GM23338 (cell line): ENCODE data around the gene DCLK2. TPM values are rescaled to one million over a fixed set of nuclear protein-coding genes. Genes with fewer than 3 reads are reported as not detected.

Experiments used
- ATAC-seq: fragments of 200-7000 bp; cut with Tn5 transposase; 3 replicates; pipeline ENCODE4 v1.9.1; 2020
- DNase-seq: peaks from one replicate; pipeline ENCODE4 v3.0.0-alpha.2; 2015; ENCODE audit warnings: low spot score
- H2AFZ ChIP-seq: fragments of 200-600 bp; sonication (generic); 2 replicates; pipeline ENCODE4 v1.8.0; 2016; ENCODE audit warnings: antibody characterized with exemption, mild to moderate bottlenecking, moderate library complexity
- H3F3A ChIP-seq: fragments of 200-600 bp; sonication (generic); replicated peaks from 2 replicates; pipeline ENCODE4 v1.8.0; 2017; ENCODE audit warnings: antibody characterized with exemption, mixed run types, low read depth
- H3K27ac ChIP-seq: fragments of 200-600 bp; sonication (generic); 2 replicates; pipeline ENCODE4 v1.6.1; 2016; ENCODE audit warnings: low read depth
- H3K27me3 ChIP-seq: fragments of 200-600 bp; sonication (generic); 2 replicates; pipeline ENCODE4 v1.8.0; 2016; ENCODE audit warnings: mild to moderate bottlenecking, mixed run types, moderate library complexity; ENCODE audit not compliant: insufficient read depth
- H3K36me3 ChIP-seq: fragments of 200-600 bp; sonication (generic); 2 replicates; pipeline ENCODE4 v1.8.0; 2016; ENCODE audit warnings: mild to moderate bottlenecking; ENCODE audit not compliant: insufficient read depth
- H3K4me1 ChIP-seq: fragments of 200-600 bp; sonication (generic); 2 replicates; pipeline ENCODE4 v1.8.0; 2016; ENCODE audit warnings: mild to moderate bottlenecking, moderate library complexity; ENCODE audit not compliant: insufficient read depth
- H3K4me2 ChIP-seq: fragments of 200-600 bp; sonication (generic); 2 replicates; pipeline ENCODE4 v1.7.1; 2017; ENCODE audit warnings: mixed run types
- H3K4me3 ChIP-seq: fragments of 200-600 bp; sonication (generic); 2 replicates; pipeline ENCODE4 v1.6.1; 2016; ENCODE audit warnings: mixed run types
- H3K79me2 ChIP-seq: fragments of 200-600 bp; sonication (generic); replicated peaks from 2 replicates; pipeline ENCODE4 v1.8.0; 2017; ENCODE audit warnings: mild to moderate bottlenecking; ENCODE audit not compliant: insufficient read depth
- H3K9me2 ChIP-seq: fragments of 200-600 bp; sonication (generic); 2 replicates; pipeline ENCODE4 v1.8.0; 2017; ENCODE audit not compliant: insufficient read depth
- H4K20me1 ChIP-seq: fragments of 200-600 bp; sonication (generic); replicated peaks from 2 replicates; pipeline ENCODE4 v1.8.0; 2017; ENCODE audit warnings: mild to moderate bottlenecking; ENCODE audit not compliant: insufficient read depth
- H3K27ac Mint-ChIP-seq: 2 replicates; pipeline ENCODE4 v1.8.0; 2020; ENCODE audit warnings: inconsistent platforms, mild to moderate bottlenecking, moderate library complexity, mixed read lengths
- H3K27me3 Mint-ChIP-seq: 3 replicates; pipeline ENCODE4 v1.8.0; 2022; ENCODE audit warnings: low read depth, mild to moderate bottlenecking, moderate library complexity, mixed read lengths, inconsistent platforms; ENCODE audit not compliant: insufficient read depth, poor library complexity
- H3K36me3 Mint-ChIP-seq: 3 replicates; pipeline ENCODE4 v1.8.0; 2021; ENCODE audit warnings: low read depth, mild to moderate bottlenecking, inconsistent platforms, moderate library complexity, mixed read lengths
- H3K4me1 Mint-ChIP-seq: 3 replicates; pipeline ENCODE4 v1.8.0; 2020; ENCODE audit warnings: mild to moderate bottlenecking, inconsistent platforms, mixed read lengths
- H3K4me3 Mint-ChIP-seq: 3 replicates; pipeline ENCODE4 v1.8.0; 2021; ENCODE audit warnings: moderate library complexity, mild to moderate bottlenecking, inconsistent platforms, mixed read lengths
- H3K9me3 Mint-ChIP-seq: 3 replicates; pipeline ENCODE4 v1.8.0; 2020; ENCODE audit warnings: moderate library complexity, mild to moderate bottlenecking, inconsistent platforms, mixed read lengths
- CREB1 ChIP-seq: fragments of 250-450 bp; sonication (Bioruptor Pico); IDR thresholded peaks from 2 replicates; pipeline ENCODE4 v1.5.0; 2020; ENCODE audit warnings: low read depth, mild to moderate bottlenecking, moderate library complexity
- CTCF ChIP-seq, 2 experiments: fragments of 200-600 bp in 1 of 2; sonication (generic) in 1 of 2; conservative IDR thresholded peaks; 2 replicates each; pipeline versions ENCODE4 v1.5.1 to v1.6.1; 2016 to 2017; ENCODE audit warnings: antibody characterized with exemption in 2 of 2, low read depth in 2 of 2, mild to moderate bottlenecking in 2 of 2, moderate library complexity in 1 of 2
- ETS1 ChIP-seq: IDR thresholded peaks from 2 replicates; pipeline ENCODE4 v1.6.1; 2016; ENCODE audit warnings: antibody characterized with exemption
- EZH2 ChIP-seq: fragments of 200-600 bp; sonication (generic); IDR thresholded peaks from one replicate; pipeline ENCODE4 v1.8.0; 2017; ENCODE audit warnings: antibody characterized with exemption, mild to moderate bottlenecking, low read depth; ENCODE audit not compliant: unreplicated experiment
- EZH2phosphoT487 ChIP-seq: fragments of 200-600 bp; sonication (generic); IDR thresholded peaks from one replicate; pipeline ENCODE4 v1.8.1; 2018; ENCODE audit warnings: antibody characterized with exemption; ENCODE audit not compliant: unreplicated experiment
- JUNB ChIP-seq: IDR thresholded peaks from one replicate; pipeline ENCODE4 v1.6.1; 2016; ENCODE audit warnings: antibody characterized with exemption; ENCODE audit not compliant: unreplicated experiment
- NANOG ChIP-seq: IDR thresholded peaks from 2 replicates; pipeline ENCODE4 v1.6.1; 2016; ENCODE audit warnings: antibody characterized with exemption, borderline replicate concordance
- POLR2AphosphoS5 ChIP-seq: IDR thresholded peaks from 2 replicates; pipeline ENCODE4 v1.6.1; 2016; ENCODE audit warnings: antibody characterized with exemption, low read depth
- REST ChIP-seq: IDR thresholded peaks from one replicate; pipeline ENCODE4 v1.6.1; 2018; ENCODE audit warnings: antibody characterized with exemption; ENCODE audit not compliant: unreplicated experiment
- STAT1 ChIP-seq: IDR thresholded peaks from one replicate; pipeline ENCODE4 v1.6.1; 2016; ENCODE audit warnings: antibody characterized with exemption; ENCODE audit not compliant: unreplicated experiment
- ZNF114 ChIP-seq: fragments of 250-450 bp; sonication (Bioruptor Pico); IDR thresholded peaks from 2 replicates; pipeline ENCODE4 v1.5.0; 2020; ENCODE audit warnings: mild to moderate bottlenecking, moderate library complexity
- ZNF331 ChIP-seq: fragments of 250-450 bp; sonication (Bioruptor Pico); IDR thresholded peaks from 2 replicates; pipeline ENCODE4 v1.5.0; 2020; ENCODE audit warnings: low read depth, mild to moderate bottlenecking, moderate library complexity
- ZNF462 ChIP-seq: fragments of 250-450 bp; sonication (Bioruptor Pico); IDR thresholded peaks from 2 replicates; pipeline ENCODE4 v1.5.0; 2020; ENCODE audit warnings: mild to moderate bottlenecking, moderate library complexity
- polyA plus RNA-seq: library from polyadenylated mRNA; unstranded; fragments of >200 nt; fragmentation: Nextera tagmentation; extraction: Ambion mirVana; gene quantifications from 2 replicates; pipeline ENCODE4 v1.2.1, GENCODE V29; 2016
- total RNA-seq: library from RNA; depleted of rRNA; stranded (reverse); fragments of >200 nt; shearing (Covaris generic); gene quantifications from 2 replicates; pipeline ENCODE4 v1.2.3, GENCODE V29; 2014

The DCLK2 gene
- total and polyA plus RNA-seq, 2 experiments from 2014 or later: 0.49 TPM; not detected in 1

- DNase-seq (no peak), ATAC-seq (no peak)
- H3K36me3 ChIP-seq: no peaks in the 10 kb centered on the region
- no peak overlapping the region for H3K27ac ChIP-seq
- no peak for TF ChIP-seq REST
- TF ChIP-seq ZNF462 (CRISPR knock-in tag): no peak
- no peak for TF ChIP-seq STAT1
- TF ChIP-seq CTCF (conservative IDR thresholded peaks at IDR 0.05; ENCODE audit: low read depth in 2 of 2): no peak
- TF ChIP-seq JUNB: no peak
- no peak for TF ChIP-seq CREB1 (CRISPR knock-in tag)
- TF ChIP-seq ETS1: no peak
- no peak for TF ChIP-seq ZNF331 (CRISPR knock-in tag)
- TF ChIP-seq EZH2: no peak
- TF ChIP-seq POLR2AphosphoS5: no peak
- no peak for TF ChIP-seq ZNF114 (CRISPR knock-in tag)
- no peak for TF ChIP-seq EZH2phosphoT487
- TF ChIP-seq NANOG: no peak
- H3K4me3 ChIP-seq: no peak overlapping the region
- Mint-ChIP-seq H3K9me3 (no peaks in the 10 kb centered on the region; the same call in 2 of the 3 replicates), H3K4me3 (no peak overlapping the region), H3K27me3 (peaks cover 18% of the 10 kb centered on the region), H3K27ac (no peak overlapping the region), H3K4me1 (peaks cover 6% of the 10 kb centered on the region), H3K36me3 (no peaks in the 10 kb centered on the region)
- no peak overlapping the region for H2AFZ ChIP-seq
- peaks cover 7% of the 10 kb centered on the region; the same call in 1 of the 2 replicates for H3K4me1 ChIP-seq
- H3K4me2 ChIP-seq: no peak overlapping the region
- H3K9me2 ChIP-seq: no peaks in the 10 kb centered on the region
- no peaks in the 10 kb centered on the region; the same call in none of the 2 replicates for H3F3A ChIP-seq
- peaks cover 59% of the 10 kb centered on the region for H3K27me3 ChIP-seq
- no peaks in the 10 kb centered on the region for H3K79me2 ChIP-seq
- peaks cover 6% of the 10 kb centered on the region; the same call in 1 of the 2 replicates for H4K20me1 ChIP-seq
Observed at GRCh38 chr4:150080337-150080736, 2.1 kb downstream of the DCLK2 start.
